ENCODE results near the gene DNAH7. TPM values are rescaled to one million over a fixed set of nuclear protein-coding genes. Genes with fewer than 3 reads are reported as not detected.

The DNAH7 gene
- total RNA-seq, 1 experiment from 2014 or later = 0.09 TPM

GRCh38 chr2:195864316-195864715, 204.3 kb downstream of the DNAH7 start:
- DNase-seq = no peak
- Histone ChIP-seq H3K79me2 (ENCODE audit: insufficient read depth, low read length) (no peaks in the 10 kb centered on the region), H2BK120ac (ENCODE audit: low read depth, low read length, poor library complexity, severe bottlenecking) (no peak overlapping the region), H4K91ac (ENCODE audit: insufficient read length, low read depth, low read length) (no peak overlapping the region), H3K27me3 (ENCODE audit: insufficient read depth, low read length) (no peaks in the 10 kb centered on the region), H2BK15ac (ENCODE audit: low read depth, low read length) (no peak overlapping the region), H2BK5ac (ENCODE audit: insufficient read length, low read length) (no peak overlapping the region), H2AFZ (ENCODE audit: low read length) (no peak overlapping the region), H3K4me2 (ENCODE audit: insufficient read depth, insufficient read length, low read length) (no peak overlapping the region), H3K4ac (ENCODE audit: low read depth, low read length) (no peak overlapping the region), H3K56ac (ENCODE audit: insufficient read length, low read depth, low read length) (no peak overlapping the region), H4K8ac (replicated peaks; ENCODE audit: insufficient read length, low read depth, low read length) (no peak overlapping the region), H3K27ac (ENCODE audit: insufficient read length, low read depth, low read length) (no peak overlapping the region), H2AK5ac (ENCODE audit: insufficient read length, low read length) (no peak overlapping the region), H2BK20ac (ENCODE audit: low read depth, low read length, poor library complexity, severe bottlenecking) (no peak overlapping the region), H3K4me1 (ENCODE audit: insufficient read depth, low read length) (no peaks in the 10 kb centered on the region), H3K9me3 (ENCODE audit: control insufficient read depth, low read depth, low read length) (no peaks in the 10 kb centered on the region), H3K23ac (ENCODE audit: insufficient read length, low read depth, low read length) (no peak overlapping the region), H2BK12ac (ENCODE audit: insufficient read length, low read depth, low read length) (no peak overlapping the region), H4K5ac (ENCODE audit: insufficient read length, low read depth, low read length) (no peak overlapping the region), H3T11ph (ENCODE audit: low read length) (no peak overlapping the region), H3K18ac (ENCODE audit: insufficient read length, low read depth, low read length) (no peak overlapping the region), H3K14ac (ENCODE audit: insufficient read depth, low read length) (no peak overlapping the region), H3K9ac (ENCODE audit: extremely low read depth, insufficient read length, low read length) (no peak overlapping the region), H4K20me1 (ENCODE audit: control insufficient read depth, insufficient read depth, insufficient read length) (no peaks in the 10 kb centered on the region), H3K79me1 (ENCODE audit: insufficient read depth, low read depth, low read length, poor library complexity, severe bottlenecking) (no peaks in the 10 kb centered on the region), H3K23me2 (ENCODE audit: insufficient read length, low read depth, low read length, poor library complexity, severe bottlenecking) (no peaks in the 10 kb centered on the region)
- H3K9me3 Mint-ChIP-seq = no peaks in the 10 kb centered on the region
- WGBS (ENCODE audit: extremely low coverage, insufficient read length, low lambda C conversion rate) = no CpG with 5 or more reads among the region's 6 CpGs
- no peak for TF ChIP-seq CTCF (conservative IDR thresholded peaks at IDR 0.05)
- no peaks in the 10 kb centered on the region for H3K27me3 Mint-ChIP-seq (ENCODE audit: low read depth)
- no peak overlapping the region for H3K27ac Mint-ChIP-seq
- peaks cover 8% of the 10 kb centered on the region in 2 experiments for H3K4me1 Mint-ChIP-seq
- no peak overlapping the region for H3K4me3 Mint-ChIP-seq
- H3K36me3 Mint-ChIP-seq (ENCODE audit: insufficient read depth in 1 of 3, low read depth in 3 of 3) = no peaks in the 10 kb centered on the region; a peak in 1 of 7 replicates

All from H9 (cell line).